ENCODE measurements around the gene RNF145. TPM values are rescaled to one million over a fixed set of nuclear protein-coding genes. Genes with fewer than 3 reads are reported as not detected.
"Not testable (repeated sequence)": the region's sequence is repeated elsewhere in the genome, so short reads cannot be mapped to it uniquely, and the experiment has no call there.

Gene RNF145
- total RNA-seq, 1 donor from 2014 or later: 221 TPM

DNA sequence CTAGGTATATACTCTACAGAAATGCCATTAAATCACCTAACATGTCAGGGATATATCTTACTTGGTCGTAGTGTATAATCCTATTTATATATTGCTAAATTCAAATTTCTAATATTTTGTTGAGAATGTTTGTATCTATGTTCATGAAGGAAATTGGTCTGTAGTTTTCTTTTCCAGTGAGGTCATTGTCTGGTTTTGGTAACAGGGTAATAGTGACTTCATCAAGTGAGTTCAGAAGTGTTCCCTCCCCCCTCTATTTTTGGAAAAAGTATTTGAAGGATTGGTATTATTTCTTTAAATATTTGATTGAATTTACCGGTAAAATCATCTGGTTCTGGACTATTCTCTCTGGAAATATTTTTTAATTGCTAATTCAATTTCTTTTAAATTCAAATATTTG, 86.2 kb downstream of the RNF145 start:
- Histone ChIP-seq H3K9me3 (no peaks in the 10 kb centered on the region), H3K36me3 (no peaks in the 10 kb centered on the region), H3K4me3 (no peak overlapping the region), H3K4me1 (no peaks in the 10 kb centered on the region), H3K27me3 (ENCODE audit: low read depth) (no peaks in the 10 kb centered on the region), H3K27ac (no peak overlapping the region)
- TF ChIP-seq CTCF (IDR thresholded peaks at IDR 0.05): no peak
- no peak for DNase-seq
- intact Hi-C loops (cut with DNase I): no loop called here
- no peak for ATAC-seq

GRCh38 chr5:159121061-159121460, 88.3 kb downstream of the RNF145 start:
- Histone ChIP-seq H3K4me1 (no peaks in the 10 kb centered on the region), H3K9me3 (no peaks in the 10 kb centered on the region), H3K36me3 (no peaks in the 10 kb centered on the region), H3K27me3 (ENCODE audit: low read depth) (no peaks in the 10 kb centered on the region), H3K27ac (no peak overlapping the region), H3K4me3 (no peak overlapping the region)
- no peak for TF ChIP-seq CTCF (IDR thresholded peaks at IDR 0.05)
- ATAC-seq (no peak), DNase-seq (no peak)
- intact Hi-C loops (cut with DNase I): no loop called here

- Histone ChIP-seq H3K4me1 (no peaks in the 10 kb centered on the region), H3K27ac (no peak overlapping the region), H3K9me3 (no peaks in the 10 kb centered on the region), H3K36me3 (no peaks in the 10 kb centered on the region), H3K27me3 (ENCODE audit: low read depth) (no peaks in the 10 kb centered on the region), H3K4me3 (no peak overlapping the region)
- no peak for TF ChIP-seq CTCF (IDR thresholded peaks at IDR 0.05)
- ATAC-seq: no peak
- intact Hi-C loops (cut with DNase I): no loop called here
- no peak for DNase-seq
Measured at GRCh38 chr5:159120446-159120845, 88.9 kb downstream of the RNF145 start.

- H3K27me3 ChIP-seq (ENCODE audit: low read depth); H3K9me3 ChIP-seq; DNase-seq; H3K27ac ChIP-seq; H3K36me3 ChIP-seq; ATAC-seq; H3K4me3 ChIP-seq; H3K4me1 ChIP-seq; intact Hi-C loops (cut with DNase I): not testable (repeated sequence)
Measured at GRCh38 chr5:159119842-159120241, 89.5 kb downstream of the RNF145 start.

DNA sequence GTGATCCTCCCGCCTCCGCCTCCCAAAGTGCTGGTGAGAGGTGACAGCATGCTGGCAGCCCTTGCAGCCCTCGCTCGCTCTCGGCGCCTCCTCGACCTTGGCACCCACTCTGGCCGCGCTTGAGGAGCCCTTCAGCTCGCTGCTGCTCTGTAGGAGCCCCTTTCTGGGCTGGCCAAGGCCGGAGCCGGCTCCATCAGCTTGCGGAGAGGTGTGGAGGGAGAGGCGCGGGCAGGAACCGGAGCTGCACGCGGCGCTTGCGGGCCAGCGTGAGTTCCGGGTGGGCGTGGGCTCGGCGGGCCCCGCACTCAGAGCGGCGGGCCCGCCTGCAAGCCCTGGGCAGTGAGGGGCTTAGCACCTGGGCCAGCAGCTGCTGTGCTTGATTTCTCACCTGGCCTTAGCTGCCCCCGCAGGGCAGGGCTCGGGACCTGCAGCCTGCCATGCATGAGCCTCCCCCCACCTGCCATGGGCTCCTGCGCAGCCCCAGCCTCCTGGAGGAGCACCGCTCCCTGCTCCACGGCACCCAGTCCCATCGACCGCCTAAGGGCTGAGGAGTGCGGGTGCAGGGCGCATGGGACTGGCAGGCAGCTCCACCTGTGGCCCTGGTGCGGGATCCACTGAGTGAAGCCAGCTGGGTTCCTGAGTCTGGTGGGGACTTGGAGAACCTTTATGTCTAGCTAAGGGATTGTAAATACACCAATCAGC, 90.2 kb downstream of the RNF145 start:
- H3K4me1 ChIP-seq; intact Hi-C loops (cut with DNase I); H3K27me3 ChIP-seq (ENCODE audit: low read depth); ATAC-seq; H3K9me3 ChIP-seq; H3K27ac ChIP-seq; H3K4me3 ChIP-seq; DNase-seq; H3K36me3 ChIP-seq: not testable (repeated sequence)

GRCh38 chr5:159113405-159113804, 95.9 kb downstream of the RNF145 start:
- Histone ChIP-seq H3K9me3 (no peaks in the 10 kb centered on the region), H3K4me1 (no peaks in the 10 kb centered on the region), H3K4me3 (no peak overlapping the region), H3K27me3 (ENCODE audit: low read depth) (peaks cover 6% of the 10 kb centered on the region), H3K36me3 (no peaks in the 10 kb centered on the region), H3K27ac (no peak overlapping the region)
- TF ChIP-seq CTCF (IDR thresholded peaks at IDR 0.05): no peak
- intact Hi-C loops (cut with DNase I): no loop called here
- no peak for ATAC-seq
- no peak for DNase-seq
